ENCODE results near the gene KCNIP3.

The KCNIP3 gene

GRCh38 chr2:95382686-95383634 is 85.8 kb downstream of the KCNIP3 start:
- no peaks in the 10 kb centered on the region for H3K36me3 Mint-ChIP-seq
- no peaks in the 10 kb centered on the region for H3K4me1 Mint-ChIP-seq
- H3K9me3 Mint-ChIP-seq = no peaks in the 10 kb centered on the region
- ATAC-seq (ENCODE audit: low read depth) (no peak), DNase-seq (ENCODE audit: low spot score in 2 of 2) (no peak)
- no peak overlapping the region for H3K4me3 Mint-ChIP-seq
- no peak overlapping the region for H3K27ac Mint-ChIP-seq
- H3K27me3 Mint-ChIP-seq = peaks cover 14% of the 10 kb centered on the region

- H3K4me3 Mint-ChIP-seq = no peak overlapping the region
- H3K27ac Mint-ChIP-seq = no peak overlapping the region
- no peak for DNase-seq (ENCODE audit: low spot score in 2 of 2)
- H3K36me3 Mint-ChIP-seq = no peaks in the 10 kb centered on the region
- ATAC-seq (ENCODE audit: low read depth) = no peak
- H3K27me3 Mint-ChIP-seq = peaks cover 14% of the 10 kb centered on the region
- no peaks in the 10 kb centered on the region for H3K9me3 Mint-ChIP-seq
- no peaks in the 10 kb centered on the region for H3K4me1 Mint-ChIP-seq
Observed at GRCh38 chr2:95383635-95384027, 86.5 kb downstream of the KCNIP3 start.

DNA sequence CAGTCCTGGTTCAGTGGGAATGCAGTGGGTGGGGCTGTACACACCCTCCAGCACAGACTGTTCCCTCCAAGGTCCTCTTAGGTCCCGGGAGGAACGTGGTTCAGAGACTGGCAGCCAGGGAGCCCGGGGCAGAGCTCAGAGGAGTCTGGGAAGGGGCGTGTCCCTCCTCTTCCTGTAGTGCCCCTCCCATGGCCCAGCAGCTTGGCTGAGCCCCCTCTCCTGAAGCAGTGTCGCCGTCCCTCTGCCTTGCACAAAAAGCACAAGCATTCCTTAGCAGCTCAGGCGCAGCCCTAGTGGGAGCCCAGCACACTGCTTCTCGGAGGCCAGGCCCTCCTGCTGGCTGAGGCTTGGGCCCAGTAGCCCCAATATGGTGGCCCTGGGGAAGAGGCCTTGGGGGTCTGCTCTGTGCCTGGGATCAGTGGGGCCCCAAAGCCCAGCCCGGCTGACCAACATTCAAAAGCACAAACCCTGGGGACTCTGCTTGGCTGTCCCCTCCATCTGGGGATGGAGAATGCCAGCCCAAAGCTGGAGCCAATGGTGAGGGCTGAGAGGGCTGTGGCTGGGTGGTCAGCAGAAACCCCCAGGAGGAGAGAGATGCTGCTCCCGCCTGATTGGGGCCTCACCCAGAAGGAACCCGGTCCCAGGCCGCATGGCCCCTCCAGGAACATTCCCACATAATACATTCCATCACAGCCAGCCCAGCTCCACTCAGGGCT is 87.9 kb downstream of the KCNIP3 start:
- no peaks in the 10 kb centered on the region for H3K9me3 Mint-ChIP-seq
- ATAC-seq (ENCODE audit: low read depth) = no peak
- no peak overlapping the region for H3K4me3 Mint-ChIP-seq
- no peak for DNase-seq (ENCODE audit: low spot score in 2 of 2)
- peaks cover 11% of the 10 kb centered on the region for H3K27me3 Mint-ChIP-seq
- no peaks in the 10 kb centered on the region for H3K36me3 Mint-ChIP-seq
- no peak overlapping the region for H3K27ac Mint-ChIP-seq
- no peaks in the 10 kb centered on the region for H3K4me1 Mint-ChIP-seq

- no peak for ATAC-seq (ENCODE audit: low read depth)
- Mint-ChIP-seq H3K27me3 (peaks cover 11% of the 10 kb centered on the region), H3K9me3 (no peaks in the 10 kb centered on the region), H3K36me3 (no peaks in the 10 kb centered on the region), H3K4me3 (no peak overlapping the region), H3K27ac (no peak overlapping the region), H3K4me1 (no peaks in the 10 kb centered on the region)
- DNase-seq (ENCODE audit: low spot score in 2 of 2) = no peak
Observed at GRCh38 chr2:95385570-95385984, 88.4 kb downstream of the KCNIP3 start.

- no peak for ATAC-seq (ENCODE audit: low read depth)
- Mint-ChIP-seq H3K36me3 (no peaks in the 10 kb centered on the region), H3K9me3 (no peaks in the 10 kb centered on the region), H3K4me3 (no peak overlapping the region), H3K27ac (no peak overlapping the region), H3K4me1 (no peaks in the 10 kb centered on the region), H3K27me3 (peaks cover 11% of the 10 kb centered on the region)
- no peak for DNase-seq (ENCODE audit: low spot score in 2 of 2)
Observed at GRCh38 chr2:95386031-95386430, 88.9 kb downstream of the KCNIP3 start.

GRCh38 chr2:95387358-95387757 is 90.2 kb downstream of the KCNIP3 start:
- Mint-ChIP-seq H3K4me1 (no peaks in the 10 kb centered on the region), H3K27me3 (peaks cover 9% of the 10 kb centered on the region), H3K36me3 (no peaks in the 10 kb centered on the region), H3K9me3 (no peaks in the 10 kb centered on the region), H3K4me3 (no peak overlapping the region), H3K27ac (no peak overlapping the region)
- no peak for ATAC-seq (ENCODE audit: low read depth)
- no peak for DNase-seq (ENCODE audit: low spot score in 2 of 2)

DNA sequence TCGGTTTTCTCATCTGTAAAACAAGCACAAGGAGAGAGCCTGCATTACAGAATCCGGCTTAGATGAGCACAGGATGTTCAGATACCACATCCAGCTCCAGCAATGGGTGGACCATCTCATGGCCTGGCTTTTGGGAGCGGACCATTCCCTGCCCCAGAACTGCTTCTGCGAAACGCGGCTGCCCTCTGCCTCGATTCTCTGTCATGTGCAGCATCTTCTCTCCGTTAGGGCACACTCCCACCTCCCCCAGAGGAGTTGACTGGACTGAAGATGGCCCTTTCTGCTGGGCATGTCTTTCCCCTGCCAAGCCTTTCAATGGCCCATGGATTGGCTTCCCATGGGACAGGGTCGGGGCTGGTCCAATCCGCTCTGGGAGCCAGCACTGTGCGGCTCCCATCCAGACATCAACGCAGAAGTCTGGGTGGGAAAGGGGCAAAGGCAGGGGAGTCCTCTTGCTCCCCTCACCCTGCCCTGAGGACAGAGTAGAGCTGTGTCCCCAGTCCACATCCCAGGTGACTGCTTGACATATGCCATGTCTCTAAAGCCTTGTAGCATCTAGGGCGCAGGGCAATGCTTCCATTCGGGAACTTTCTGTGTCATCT is 91.0 kb downstream of the KCNIP3 start:
- no peaks in the 10 kb centered on the region for H3K9me3 Mint-ChIP-seq

DNA sequence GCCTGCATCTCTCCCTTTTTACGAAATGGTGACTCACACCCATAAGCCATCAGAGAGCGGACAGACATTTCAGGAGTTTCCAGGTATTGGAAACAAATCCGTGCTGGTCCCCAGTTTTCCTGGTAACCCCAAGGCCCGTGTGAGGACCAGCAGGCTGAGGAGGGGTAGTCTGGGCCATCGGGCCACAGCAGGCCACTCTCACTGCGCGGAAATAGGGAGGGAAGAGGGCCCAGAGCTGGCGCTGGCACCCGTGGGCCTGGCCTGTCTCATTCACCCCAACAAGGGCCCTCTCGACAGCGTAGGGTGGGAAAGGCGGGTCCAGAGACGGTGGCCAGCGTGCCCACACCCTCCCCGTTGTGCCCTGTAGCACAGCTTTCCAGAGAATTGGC is 91.7 kb downstream of the KCNIP3 start:
- Mint-ChIP-seq H3K4me3 (no peak overlapping the region), H3K36me3 (no peaks in the 10 kb centered on the region), H3K27me3 (peaks cover 9% of the 10 kb centered on the region), H3K27ac (no peak overlapping the region), H3K4me1 (no peaks in the 10 kb centered on the region), H3K9me3 (no peaks in the 10 kb centered on the region)
- ATAC-seq (ENCODE audit: low read depth) (no peak), DNase-seq (ENCODE audit: low spot score in 2 of 2) (no peak)

More for the DNA sequence above, 91.0 kb downstream of the KCNIP3 start:
- Mint-ChIP-seq H3K27ac (no peak overlapping the region), H3K4me1 (no peaks in the 10 kb centered on the region), H3K36me3 (no peaks in the 10 kb centered on the region), H3K4me3 (no peak overlapping the region), H3K27me3 (peaks cover 9% of the 10 kb centered on the region)
- ATAC-seq (ENCODE audit: low read depth) (no peak), DNase-seq (ENCODE audit: low spot score in 2 of 2) (no peak)

- ATAC-seq (ENCODE audit: low read depth) (no peak), DNase-seq (ENCODE audit: low spot score in 2 of 2) (no peak)
- no peaks in the 10 kb centered on the region for H3K9me3 Mint-ChIP-seq
- H3K4me1 Mint-ChIP-seq = no peaks in the 10 kb centered on the region
- no peak overlapping the region for H3K27ac Mint-ChIP-seq
- H3K4me3 Mint-ChIP-seq = no peak overlapping the region
- H3K36me3 Mint-ChIP-seq = no peaks in the 10 kb centered on the region
- H3K27me3 Mint-ChIP-seq = peaks cover 7% of the 10 kb centered on the region
Observed at GRCh38 chr2:95389245-95390119, 92.3 kb downstream of the KCNIP3 start.

- H3K9me3 Mint-ChIP-seq = no peaks in the 10 kb centered on the region
- DNase-seq (ENCODE audit: low spot score in 2 of 2) = no peak
- ATAC-seq (ENCODE audit: low read depth) = no peak
- H3K27me3 Mint-ChIP-seq = peaks cover 6% of the 10 kb centered on the region
- H3K36me3 Mint-ChIP-seq = no peaks in the 10 kb centered on the region
- H3K27ac Mint-ChIP-seq = no peak overlapping the region
- no peaks in the 10 kb centered on the region for H3K4me1 Mint-ChIP-seq
- no peak overlapping the region for H3K4me3 Mint-ChIP-seq
Observed at GRCh38 chr2:95390272-95390880, 93.2 kb downstream of the KCNIP3 start.

- Mint-ChIP-seq H3K9me3 (no peaks in the 10 kb centered on the region), H3K4me1 (no peaks in the 10 kb centered on the region), H3K27ac (no peak overlapping the region), H3K4me3 (no peak overlapping the region), H3K27me3 (peaks cover 6% of the 10 kb centered on the region), H3K36me3 (no peaks in the 10 kb centered on the region)
- DNase-seq (ENCODE audit: low spot score in 2 of 2) (no peak), ATAC-seq (ENCODE audit: low read depth) (no peak)
Observed at GRCh38 chr2:95390881-95391321, 93.8 kb downstream of the KCNIP3 start.

DNA sequence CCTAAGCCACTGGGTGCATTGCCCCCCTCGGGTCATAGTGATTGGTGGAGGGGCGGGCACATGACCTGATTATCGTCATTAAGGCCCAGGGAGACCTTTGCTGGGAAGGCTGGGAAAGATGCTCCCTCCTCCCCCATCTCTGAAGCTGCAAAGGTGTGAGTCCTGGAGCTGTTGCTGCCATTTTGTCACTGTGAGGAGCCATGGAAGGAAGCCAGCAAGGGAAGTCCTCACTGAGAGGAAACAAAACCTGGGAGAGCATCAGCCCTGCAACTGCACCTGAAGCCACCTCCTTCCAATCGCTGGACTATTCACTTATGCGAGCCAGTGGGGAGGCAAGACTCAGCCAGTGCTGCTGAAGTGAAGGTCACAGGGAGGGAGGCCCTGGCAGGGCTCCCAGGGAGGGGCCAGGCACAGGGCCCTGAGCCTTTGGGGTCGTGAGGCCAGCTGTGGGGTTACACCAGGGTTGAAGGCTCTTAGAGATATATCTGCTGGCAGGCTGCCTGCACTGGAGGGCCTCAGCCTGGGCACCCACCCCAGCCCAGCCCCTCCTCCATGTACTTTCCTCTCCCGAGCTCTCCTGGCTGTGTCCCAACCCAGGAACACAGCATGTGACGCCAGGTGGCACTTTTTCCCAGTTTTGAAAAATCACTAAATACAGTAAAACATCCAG is 94.6 kb downstream of the KCNIP3 start:
- no peak overlapping the region for H3K27ac Mint-ChIP-seq
- H3K9me3 Mint-ChIP-seq = no peaks in the 10 kb centered on the region
- DNase-seq (ENCODE audit: low spot score in 2 of 2) (no peak), ATAC-seq (ENCODE audit: low read depth) (no peak)
- H3K4me3 Mint-ChIP-seq = no peak overlapping the region
- peaks cover 4% of the 10 kb centered on the region for H3K27me3 Mint-ChIP-seq
- no peaks in the 10 kb centered on the region for H3K36me3 Mint-ChIP-seq
- H3K4me1 Mint-ChIP-seq = no peaks in the 10 kb centered on the region

- no peaks in the 10 kb centered on the region for H3K9me3 Mint-ChIP-seq
- DNase-seq (ENCODE audit: low spot score in 2 of 2) = no peak
- no peak overlapping the region for H3K4me3 Mint-ChIP-seq
Observed at GRCh38 chr2:95392320-95392719, 95.2 kb downstream of the KCNIP3 start.

More at GRCh38 chr2:95392320-95392719, 95.2 kb downstream of the KCNIP3 start:
- no peak for ATAC-seq (ENCODE audit: low read depth)
- Mint-ChIP-seq H3K27ac (no peak overlapping the region), H3K27me3 (peaks cover 3% of the 10 kb centered on the region), H3K4me1 (no peaks in the 10 kb centered on the region), H3K36me3 (no peaks in the 10 kb centered on the region)

Measured in memory B cell (primary cell).